Gastroesophageal sphincter (tissue), 3 donors: Measurements from ENCODE around the gene PRTFDC1.

Experiments
- EP300 ChIP-seq: sonication (generic); formaldehyde crosslinking; IDR thresholded peaks from one replicate; pipeline ENCODE4 v1.6.1; 2017; ENCODE audit warnings: antibody characterized with exemption, mild to moderate bottlenecking
- POLR2A ChIP-seq, 2 donors: fragments of 450-650 bp; IDR thresholded peaks; one replicate each; pipeline ENCODE4 v1.6.1; 2017; ENCODE audit warnings: antibody characterized with exemption in 2 of 2, mild to moderate bottlenecking in 2 of 2, moderate library complexity in 1 of 2
- POLR2AphosphoS5 ChIP-seq: sonication (generic); formaldehyde crosslinking; IDR thresholded peaks from one replicate; pipeline ENCODE4 v1.6.1; 2017; ENCODE audit warnings: antibody characterized with exemption
- TF ChIP-seq, protein P1 (sequence below), 4 experiments: fragments of 200-600 bp in 2 of 4; fragments of 450-650 bp in 2 of 4; sonication (generic) in 1 of 4; IDR thresholded peaks; one replicate each; pipeline ENCODE4 v1.5.1; 2017 to 2019; ENCODE audit warnings: antibody characterized with exemption in 4 of 4, mild to moderate bottlenecking in 2 of 4, moderate library complexity in 2 of 4

GRCh38 chr10:24930427-24930826, 22.0 kb downstream of the PRTFDC1 start:
- TF ChIP-seq, protein P1, sequence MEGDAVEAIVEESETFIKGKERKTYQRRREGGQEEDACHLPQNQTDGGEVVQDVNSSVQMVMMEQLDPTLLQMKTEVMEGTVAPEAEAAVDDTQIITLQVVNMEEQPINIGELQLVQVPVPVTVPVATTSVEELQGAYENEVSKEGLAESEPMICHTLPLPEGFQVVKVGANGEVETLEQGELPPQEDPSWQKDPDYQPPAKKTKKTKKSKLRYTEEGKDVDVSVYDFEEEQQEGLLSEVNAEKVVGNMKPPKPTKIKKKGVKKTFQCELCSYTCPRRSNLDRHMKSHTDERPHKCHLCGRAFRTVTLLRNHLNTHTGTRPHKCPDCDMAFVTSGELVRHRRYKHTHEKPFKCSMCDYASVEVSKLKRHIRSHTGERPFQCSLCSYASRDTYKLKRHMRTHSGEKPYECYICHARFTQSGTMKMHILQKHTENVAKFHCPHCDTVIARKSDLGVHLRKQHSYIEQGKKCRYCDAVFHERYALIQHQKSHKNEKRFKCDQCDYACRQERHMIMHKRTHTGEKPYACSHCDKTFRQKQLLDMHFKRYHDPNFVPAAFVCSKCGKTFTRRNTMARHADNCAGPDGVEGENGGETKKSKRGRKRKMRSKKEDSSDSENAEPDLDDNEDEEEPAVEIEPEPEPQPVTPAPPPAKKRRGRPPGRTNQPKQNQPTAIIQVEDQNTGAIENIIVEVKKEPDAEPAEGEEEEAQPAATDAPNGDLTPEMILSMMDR (IDR thresholded peaks at IDR 0.05): no peak
- TF ChIP-seq EP300: no peak
- TF ChIP-seq POLR2A (IDR thresholded peaks at IDR 0.05): no peak
- TF ChIP-seq POLR2AphosphoS5: no peak
